ENCODE results near the gene FANCM.

Gene FANCM

DNA sequence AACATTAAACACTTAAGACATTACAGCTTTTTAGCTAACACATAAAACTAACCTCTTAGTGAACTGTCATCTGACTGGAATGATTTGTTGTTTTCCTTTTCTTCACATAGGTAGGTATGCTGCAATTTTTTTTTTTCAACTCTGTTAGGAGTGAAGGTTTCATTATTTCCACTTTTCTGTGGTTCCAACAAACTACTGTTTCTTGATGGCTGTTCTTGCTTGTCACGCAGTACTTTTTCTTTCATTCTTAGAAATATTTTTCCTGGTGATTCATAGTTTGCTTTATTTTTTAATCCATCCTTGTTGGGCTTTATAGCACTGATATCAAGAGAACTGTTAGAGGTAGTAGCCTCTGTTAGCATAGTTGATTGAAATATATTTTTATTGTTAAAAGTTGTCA, 111.0 kb downstream of the FANCM start:
- DNase-seq, result no peak

DNA sequence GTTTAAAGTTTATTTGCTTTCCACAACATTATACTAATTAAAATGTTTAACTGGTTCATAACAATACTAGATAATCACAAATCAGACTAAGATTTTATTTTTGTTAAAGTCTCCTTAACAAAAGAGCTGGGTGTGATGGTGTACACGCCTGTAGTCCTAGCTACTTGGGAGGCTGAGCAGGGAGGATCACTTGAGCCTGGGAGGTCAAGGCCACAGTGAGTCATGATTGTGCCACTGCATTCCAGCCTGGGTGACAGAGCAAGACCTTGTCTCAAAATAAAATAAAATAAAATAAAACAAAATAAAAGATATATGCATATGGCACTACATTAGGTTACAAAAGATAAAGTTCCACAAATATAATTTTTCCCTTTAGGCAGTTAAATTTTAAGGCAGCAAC, 111.7 kb downstream of the FANCM start:
- no peak for DNase-seq

DNA sequence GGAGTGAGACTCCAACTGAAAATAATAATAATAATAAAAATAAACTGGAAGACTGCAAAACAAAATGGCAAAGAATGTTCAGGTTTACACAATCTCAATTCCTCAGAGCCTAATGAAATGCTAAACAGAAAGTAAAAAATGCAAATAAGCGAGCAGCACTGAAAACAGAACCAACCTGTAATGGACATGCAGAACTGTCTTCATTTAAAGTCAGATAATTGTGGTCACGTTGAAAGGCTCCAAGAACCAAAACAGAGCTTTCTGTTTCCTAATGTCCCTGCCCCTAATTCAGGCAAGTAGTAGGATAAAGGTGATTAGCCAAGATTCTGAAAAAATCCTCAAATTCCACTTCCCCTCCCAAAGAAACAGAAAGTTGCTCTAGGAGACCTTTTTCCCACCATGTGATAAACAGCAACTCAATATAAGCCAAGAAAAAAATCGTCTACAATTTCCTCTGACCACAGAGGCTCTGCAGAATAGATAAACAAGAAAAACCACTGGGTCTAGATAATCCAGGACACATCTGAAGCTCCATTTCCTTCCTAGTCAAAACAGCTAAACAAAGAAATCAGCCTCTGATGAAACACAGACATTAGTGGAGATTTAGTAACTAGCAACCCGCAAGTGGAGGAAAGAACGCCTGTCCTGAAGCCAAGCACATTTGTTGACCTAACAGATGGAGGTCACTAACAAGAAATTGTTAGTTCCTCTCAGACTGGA, 114.3 kb downstream of the FANCM start:
- DNase-seq, result no peak
